ENCODE measurements around the gene NGB.

The NGB gene

DNA sequence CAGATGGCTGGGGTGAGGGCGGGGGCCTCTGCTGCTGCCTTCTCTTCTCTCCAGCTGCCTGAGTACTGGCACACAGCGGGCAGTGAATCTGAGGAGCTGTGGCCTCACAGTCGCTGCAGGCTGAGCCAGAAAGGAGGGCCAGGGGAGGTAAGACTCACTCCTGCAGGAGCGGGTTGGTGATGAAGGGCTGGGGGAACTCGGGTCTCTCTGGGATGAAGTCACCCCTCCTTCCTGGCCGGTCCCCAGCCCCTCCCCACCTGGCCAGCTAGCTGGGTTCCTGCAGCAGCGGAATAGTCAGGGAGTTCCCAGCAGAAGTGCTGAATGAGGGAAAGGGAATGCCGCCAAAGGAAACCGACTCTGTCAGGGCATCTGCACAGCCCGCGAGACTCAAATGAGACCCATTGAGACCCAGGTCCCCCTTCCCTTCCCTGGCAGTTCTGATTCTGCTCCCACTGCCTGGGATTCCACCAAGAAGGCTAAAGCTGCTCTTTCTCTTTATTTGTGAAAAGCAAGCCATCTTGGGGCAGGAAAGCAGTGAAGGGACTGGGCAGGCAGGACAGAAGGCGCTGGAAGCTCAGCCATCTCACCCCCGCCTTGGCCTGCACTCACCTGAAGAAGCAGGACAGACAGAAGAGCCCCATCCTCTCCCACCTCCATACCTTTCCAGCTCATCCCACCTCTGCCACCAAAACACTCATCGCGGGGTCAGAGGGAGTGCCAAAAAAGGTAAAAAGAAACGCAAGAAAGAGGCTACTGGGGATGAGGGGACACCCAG is 5.3 kb downstream of the NGB start:
- DNase-seq (ENCODE audit: insufficient read length, low spot score) (no peak), FAIRE-seq (no peak)

DNA sequence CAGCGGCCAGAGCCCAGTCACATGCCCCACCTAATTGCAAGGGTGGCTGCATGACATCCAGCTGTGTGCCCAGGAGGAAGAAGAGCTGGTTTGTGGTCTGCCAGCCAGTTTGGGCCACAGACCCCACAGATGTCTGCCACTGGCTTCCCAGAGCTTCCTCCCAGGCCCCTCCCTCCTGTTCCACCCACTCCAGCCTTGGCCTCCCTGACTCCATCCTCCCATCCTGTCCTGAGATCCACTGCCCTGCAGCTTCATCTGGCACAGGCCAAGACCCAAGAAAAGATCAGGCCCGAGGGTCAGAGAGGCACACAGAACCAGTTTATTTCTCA is 5.9 kb downstream of the NGB start:
- FAIRE-seq (no peak), DNase-seq (ENCODE audit: insufficient read length, low spot score) (no peak)

DNA sequence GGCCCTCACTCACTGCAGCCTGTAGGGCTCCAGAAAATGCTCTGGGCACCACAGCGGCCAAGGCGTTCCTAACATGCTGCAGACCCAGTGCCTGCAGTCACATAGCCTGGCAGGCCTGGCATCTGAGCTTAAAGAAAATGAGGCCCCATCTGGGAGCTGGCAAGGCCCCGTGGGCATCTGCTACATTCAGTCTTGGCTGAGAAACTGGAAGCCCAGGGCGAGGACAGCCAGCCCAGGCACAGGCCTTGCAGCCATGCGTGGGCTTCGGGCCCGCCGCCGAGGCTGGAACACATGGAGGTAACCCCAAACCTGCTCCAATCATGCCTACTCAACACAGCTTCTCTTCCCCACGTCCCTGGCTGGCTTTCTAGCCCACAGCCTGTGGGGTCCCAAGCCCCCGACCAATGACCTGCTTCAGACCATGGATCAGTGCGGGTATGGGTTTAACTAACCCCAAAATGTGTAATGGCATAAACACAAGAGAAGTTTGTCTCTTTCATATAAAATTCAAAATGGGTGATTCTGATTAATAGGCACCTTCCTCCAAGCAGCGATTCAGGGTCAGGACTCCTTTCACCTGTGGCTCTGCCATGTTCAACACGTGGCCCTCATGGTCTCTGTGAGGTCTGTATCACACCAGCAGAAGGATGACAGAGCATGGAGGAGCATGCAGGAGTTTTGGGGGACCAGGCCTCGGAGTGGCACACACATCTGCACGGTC is 6.4 kb downstream of the NGB start:
- DNase-seq (ENCODE audit: insufficient read length, low spot score), result no peak
- peak; percentile 40 for FAIRE-seq

DNA sequence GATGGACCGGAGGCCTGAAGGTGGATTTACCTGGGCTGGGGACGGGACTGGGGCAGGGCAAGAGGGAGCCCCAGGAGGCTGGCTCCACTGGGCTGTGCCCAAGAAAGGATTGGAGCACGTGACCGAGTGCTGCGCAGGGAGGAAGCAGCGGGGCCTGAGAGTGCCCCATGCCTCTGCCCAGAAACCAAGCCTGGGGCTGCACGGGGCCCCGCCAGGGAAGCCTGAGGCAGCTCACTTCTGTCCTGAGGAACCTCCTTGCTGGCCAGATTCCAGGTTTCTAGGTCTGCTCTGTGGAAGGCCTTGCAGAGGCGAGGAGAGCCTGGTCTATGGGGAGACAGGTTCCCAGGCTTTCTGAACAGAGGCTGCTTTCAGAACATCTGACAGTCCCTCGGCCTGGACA is 10.4 kb downstream of the NGB start:
- DNase-seq (ENCODE audit: insufficient read length, low spot score) (no peak), FAIRE-seq (no peak)

GRCh38 chr14:77260199-77260598 is 10.8 kb downstream of the NGB start:
- FAIRE-seq, result no peak

GRCh38 chr14:77259025-77259715 is 11.8 kb downstream of the NGB start:
- DNase-seq (ENCODE audit: insufficient read length, low spot score), result no peak
- peak; percentile 60 for FAIRE-seq

More at GRCh38 chr14:77260199-77260598, 10.8 kb downstream of the NGB start:
- DNase-seq (ENCODE audit: insufficient read length, low spot score), result no peak

DNA sequence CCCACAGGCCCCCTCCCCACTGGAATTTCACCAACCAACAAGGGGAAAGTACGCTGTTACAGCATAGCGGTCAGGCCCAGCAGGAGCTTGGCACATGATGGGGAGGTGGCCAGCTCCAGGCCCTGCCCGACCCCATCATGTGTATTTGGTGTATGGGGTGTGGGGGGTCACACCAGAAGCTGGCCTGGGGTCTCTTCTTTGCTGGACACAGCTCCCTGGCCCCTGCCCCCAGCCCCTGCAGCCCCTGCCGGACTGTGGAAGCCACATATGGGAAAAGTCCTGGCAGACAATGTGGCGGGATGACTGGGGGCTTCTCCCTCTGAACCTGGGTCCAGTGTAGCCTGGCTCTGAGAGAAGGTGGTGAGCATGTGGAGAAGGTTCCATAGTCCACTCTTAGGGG is 12.4 kb downstream of the NGB start:
- no peak for FAIRE-seq
- no peak for DNase-seq (ENCODE audit: insufficient read length, low spot score)

DNA sequence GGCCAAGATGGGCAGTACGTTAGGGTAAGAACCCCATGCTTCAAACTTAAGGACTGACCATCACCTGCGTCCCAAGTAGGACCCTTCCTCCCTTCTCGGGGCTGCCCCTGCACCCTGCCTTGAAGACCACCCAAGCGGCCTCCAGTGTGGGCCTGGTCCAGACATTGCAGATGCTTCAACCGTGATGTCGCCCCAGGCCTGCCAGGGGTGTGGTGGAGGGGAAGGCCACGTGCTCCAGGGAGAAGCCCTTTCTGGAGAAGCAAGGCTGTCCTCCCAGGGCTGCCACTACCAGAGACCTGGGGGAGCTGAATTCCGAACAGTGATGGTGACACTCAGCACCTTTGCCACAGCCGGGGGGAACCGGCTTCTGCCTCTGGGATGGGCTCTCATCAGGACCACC is 13.3 kb downstream of the NGB start:
- no peak for DNase-seq (ENCODE audit: insufficient read length, low spot score)
- FAIRE-seq, result no peak

DNA sequence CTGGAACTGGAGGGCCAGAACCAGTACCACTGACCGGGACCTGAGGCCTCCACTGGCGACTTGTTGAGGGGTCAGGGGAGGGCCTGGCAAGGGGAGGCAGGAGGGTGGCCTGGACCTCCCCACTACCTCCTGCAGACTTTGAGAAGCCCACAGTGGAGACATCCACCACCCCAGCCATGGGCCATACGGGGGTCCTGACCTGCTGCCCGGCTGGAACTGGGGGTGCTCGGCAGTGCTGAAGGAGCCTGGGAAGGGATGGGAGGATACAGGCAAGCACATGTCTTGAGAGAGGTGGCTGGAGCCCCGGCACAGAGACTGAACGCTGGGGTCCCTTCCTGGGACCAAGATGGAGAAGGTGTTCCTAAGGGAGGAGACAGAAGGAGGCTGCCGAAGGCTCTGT is 14.3 kb downstream of the NGB start:
- peak; percentile 49 for FAIRE-seq
- DNase-seq (ENCODE audit: insufficient read length, low spot score), result no peak

DNA sequence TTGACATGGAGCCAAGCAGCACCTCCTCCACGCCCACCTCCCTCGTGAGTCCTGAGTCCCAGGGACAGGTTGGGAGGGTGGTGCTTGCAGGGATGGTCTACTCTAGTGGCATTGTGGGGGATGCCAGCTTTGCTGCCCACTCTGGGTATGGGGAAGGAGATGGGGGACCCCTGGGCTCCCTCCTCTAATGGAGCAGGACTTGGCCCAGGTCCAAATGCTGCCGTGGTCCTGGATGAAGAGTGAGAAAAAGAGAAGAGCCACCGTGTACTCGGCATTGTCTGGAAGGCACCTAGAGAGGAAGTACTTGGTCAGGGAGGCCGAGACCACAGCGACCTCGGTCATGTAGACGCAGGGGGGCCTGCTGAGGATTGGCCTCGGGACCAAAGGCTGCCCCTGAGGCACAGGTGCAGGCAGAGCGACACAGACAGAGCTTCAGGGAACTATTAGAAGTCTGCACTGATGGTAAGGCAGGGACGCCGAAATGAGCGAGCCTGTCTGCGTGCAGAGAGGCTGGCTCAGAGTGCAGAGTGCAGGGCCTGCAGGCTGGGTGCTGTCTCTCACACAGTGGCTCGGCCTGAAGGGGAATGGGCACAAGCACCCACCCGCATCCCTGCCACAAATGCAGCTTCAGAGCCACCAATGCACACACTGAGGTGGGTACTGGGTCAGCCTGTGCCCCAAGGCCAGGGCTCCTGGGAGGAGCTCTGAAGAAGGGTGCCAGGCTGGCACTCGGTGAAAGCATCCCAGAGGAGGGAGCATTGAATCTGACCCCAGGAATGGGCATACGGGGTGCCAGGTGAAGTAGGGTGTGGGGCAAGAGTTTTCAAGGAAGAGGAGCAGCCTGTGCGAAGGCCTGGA is 17.4 kb downstream of the NGB start:
- DNase-seq (ENCODE audit: insufficient read length, low spot score) (no peak), FAIRE-seq (peak; percentile 68)

GRCh38 chr14:77251870-77252269 is 19.1 kb downstream of the NGB start:
- DNase-seq (ENCODE audit: insufficient read length, low spot score) (no peak), FAIRE-seq (peak; percentile 9)

DNA sequence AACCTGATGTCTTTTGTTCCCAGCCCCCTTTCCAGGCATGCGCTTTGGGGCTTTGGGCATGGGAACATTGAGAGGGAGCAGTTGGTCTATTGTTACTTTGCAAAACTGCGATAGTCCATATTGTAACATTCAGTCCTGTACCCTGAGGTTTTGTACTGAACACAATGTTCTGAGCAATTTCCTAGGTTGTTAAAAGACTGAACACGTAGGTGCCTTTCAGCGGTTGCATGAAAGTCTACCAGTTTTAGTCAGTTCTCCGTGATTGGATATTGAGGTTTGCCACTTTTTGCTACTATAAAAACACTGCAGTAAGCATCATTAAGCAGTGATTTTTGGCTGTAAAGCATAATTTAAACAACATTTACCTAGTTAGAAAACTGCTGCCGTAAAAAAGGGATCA is 20.1 kb downstream of the NGB start:
- FAIRE-seq (no peak), DNase-seq (ENCODE audit: insufficient read length, low spot score) (no peak)

DNA sequence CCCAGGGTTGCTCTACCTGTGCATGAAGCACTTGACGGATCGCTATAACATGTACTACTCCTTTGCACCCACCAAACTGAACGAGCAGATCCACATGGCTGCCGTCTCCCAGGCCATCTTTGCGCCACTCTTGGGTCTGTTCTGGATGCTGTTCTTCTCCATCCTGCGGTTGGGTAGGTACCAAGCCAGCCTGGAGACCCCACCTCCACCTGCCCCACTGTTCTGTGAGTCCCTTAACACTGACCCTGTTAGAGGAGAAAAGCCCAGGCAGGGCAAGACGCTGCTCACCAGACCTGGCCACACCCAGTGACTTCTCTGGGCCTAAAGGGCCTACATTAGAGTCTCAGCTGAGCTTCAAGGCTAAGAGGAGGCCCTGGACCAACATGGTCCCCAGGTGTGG is 21.7 kb downstream of the NGB start:
- FAIRE-seq, result no peak

GRCh38 chr14:77248666-77249065 is 22.3 kb downstream of the NGB start:
- FAIRE-seq, result peak; percentile 80
- no peak for DNase-seq (ENCODE audit: insufficient read length, low spot score)

More for the DNA sequence above, 21.7 kb downstream of the NGB start:
- DNase-seq (ENCODE audit: insufficient read length, low spot score), result no peak

GRCh38 chr14:77246784-77247183 is 24.2 kb downstream of the NGB start:
- DNase-seq (ENCODE audit: insufficient read length, low spot score), result no peak
- no peak for FAIRE-seq

DNA sequence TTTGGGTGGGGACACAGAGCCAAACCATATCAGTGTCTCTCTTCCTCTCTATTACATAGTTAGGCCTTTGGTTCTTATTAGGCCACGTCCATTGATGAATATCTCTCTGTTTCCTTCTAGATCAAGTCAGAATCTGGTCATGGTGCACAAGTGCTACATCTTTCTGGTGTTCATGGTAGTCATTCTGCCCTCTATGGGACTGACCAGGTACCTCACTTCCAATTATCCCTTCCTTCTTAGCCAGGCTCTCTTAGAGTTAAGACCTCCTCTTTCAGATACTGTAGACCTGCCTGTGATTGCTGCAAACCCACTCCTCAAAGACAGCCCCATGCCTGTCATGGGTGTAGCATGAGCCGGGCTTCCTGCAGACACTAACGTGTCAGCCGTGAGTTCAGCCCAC is 25.2 kb downstream of the NGB start:
- FAIRE-seq, result no peak
- DNase-seq (ENCODE audit: insufficient read length, low spot score), result no peak

GRCh38 chr14:77243853-77244252 is 27.2 kb downstream of the NGB start:
- FAIRE-seq, result no peak
- no peak for DNase-seq (ENCODE audit: insufficient read length, low spot score)

- FAIRE-seq (no peak), DNase-seq (ENCODE audit: insufficient read length, low spot score) (no peak)
These were observed 28.3 kb downstream of the NGB start for GRCh38 chr14:77242752-77243151.

GRCh38 chr14:77241955-77242354 is 29.1 kb downstream of the NGB start:
- DNase-seq (ENCODE audit: insufficient read length, low spot score), result no peak
- FAIRE-seq, result peak; percentile 46

- DNase-seq (ENCODE audit: insufficient read length, low spot score) (no peak), FAIRE-seq (no peak)
These were observed 30.6 kb downstream of the NGB start for GRCh38 chr14:77240336-77240915.

DNA sequence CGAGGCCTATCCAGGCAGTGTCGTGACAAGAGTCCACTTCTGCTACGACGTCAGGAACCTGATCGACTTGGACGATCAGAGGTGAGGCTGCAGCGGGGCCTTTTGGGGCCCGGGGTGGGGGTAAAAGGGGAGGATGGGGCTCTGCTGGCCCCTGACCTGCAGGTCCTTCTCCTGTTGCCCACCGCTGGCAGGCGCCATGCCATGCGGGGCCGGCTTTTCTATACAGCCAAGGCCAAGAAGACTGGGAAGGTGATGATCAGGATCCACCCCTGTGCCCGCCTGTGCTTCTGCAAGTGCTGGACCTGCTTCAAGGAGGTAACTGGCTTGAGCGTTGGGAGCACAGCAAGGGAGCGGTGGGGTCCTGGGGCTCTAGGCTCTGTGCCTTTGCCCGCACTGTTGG is 31.6 kb downstream of the NGB start:
- no peak for DNase-seq (ENCODE audit: insufficient read length, low spot score)
- no peak for FAIRE-seq
